HepG2 (cell line): ENCODE data around the gene OR2A5. TPM values are rescaled to one million over a fixed set of nuclear protein-coding genes. Genes with fewer than 3 reads are reported as not detected.
A peak's percentile ranks its signal among the peaks of the same experiment; 100 is the strongest.
"Not testable (repeated sequence)": the region's sequence is repeated elsewhere in the genome, so short reads cannot be mapped to it uniquely, and the experiment has no call there.

Source experiments
- ATAC-seq: fragments of 200-7000 bp; cut with Tn5 transposase; 3 replicates; pipeline ENCODE4 v1.9.1; 2020; ENCODE audit warnings: mild to moderate bottlenecking, moderate library complexity
- BruUV-seq: library from RNA; stranded (reverse); fragments of 400-500 nt; replicated peaks from 2 replicates; lab custom pipeline; 2021; lab: Mats Ljungman, UMichigan
- CTCF ChIA-PET: fragments of 300-600 bp; formaldehyde crosslinking; extraction: SDS; loops from one replicate; lab custom pipeline; 2021; ENCODE audit warnings: low total read pairs, inconsistent platforms, low intra/inter-chr PET ratio; lab: Yijun Ruan, JAX
- POLR2A ChIA-PET: fragments of 350-600 bp; sonication (Branson Sonifier 250); formaldehyde crosslinking; loops from one replicate; lab custom pipeline; 2020; ENCODE audit warnings: antibody characterized with exemption, inconsistent platforms; lab: Yijun Ruan, JAX
- DNase-seq: peaks from one replicate; pipeline ENCODE4 v3.0.0-alpha.2; 2015; ENCODE audit warnings: low spot score
- FAIRE-seq: peaks from 3 replicates; lab custom pipeline; 2011; peaks lifted over from hg19 to GRCh38; lab: Jason Lieb, UNC
- H2AFZ ChIP-seq: one replicate; pipeline ENCODE4 v1.6.1; 2011; ENCODE audit warnings: low read length, inconsistent platforms
- H3K27ac ChIP-seq: fragments of 300-600 bp; 3 replicates; pipeline ENCODE4 v1.8.0; 2011; ENCODE audit warnings: mixed run types, mild to moderate bottlenecking, mixed read lengths, low read length, inconsistent platforms; ENCODE audit not compliant: insufficient read depth; ENCODE audit errors: extremely low read length
- H3K27me3 ChIP-seq, 2 experiments: fragments of 200-600 bp in 1 of 2; 2 replicates in 1 of 2; 3 replicates in 1 of 2; pipeline versions ENCODE4 v1.6.0 to v1.8.0; 2011; ENCODE audit warnings: low read length in 2 of 2, mild to moderate bottlenecking in 2 of 2, moderate library complexity in 2 of 2, inconsistent platforms in 1 of 2; ENCODE audit not compliant: insufficient read depth in 2 of 2, control insufficient read depth in 1 of 2
- H3K36me3 ChIP-seq, 2 experiments: fragments of 200-600 bp in 1 of 2; replicated peaks in 1 of 2; 2 replicates in 1 of 2; 3 replicates in 1 of 2; pipeline versions ENCODE4 v1.5.1 to v1.8.0; 2011; ENCODE audit warnings: low read length in 2 of 2, inconsistent platforms in 1 of 2; ENCODE audit not compliant: insufficient read depth in 2 of 2, control insufficient read depth in 1 of 2
- H3K4me1 ChIP-seq: 2 replicates; pipeline ENCODE4 v1.5.1; 2012; ENCODE audit warnings: low read length, inconsistent platforms; ENCODE audit not compliant: insufficient read depth
- H3K4me2 ChIP-seq: 2 replicates; pipeline ENCODE4 v1.6.0; 2011; ENCODE audit warnings: low read depth, low read length, inconsistent platforms
- H3K4me3 ChIP-seq, 3 experiments: fragments of 200-600 bp in 1 of 3; sonication (generic), shearing (Covaris generic) in 1 of 3; replicated peaks in 1 of 3; 2 replicates each; pipeline ENCODE4 v1.5.1; 2011 to 2016; ENCODE audit warnings: low read length in 3 of 3, inconsistent platforms in 2 of 3, low read depth in 2 of 3, mild to moderate bottlenecking in 2 of 3, control low read depth in 1 of 3, mixed read lengths in 1 of 3; ENCODE audit not compliant: insufficient read depth in 1 of 3
- H3K79me2 ChIP-seq: one replicate; pipeline ENCODE4 v1.6.1; 2011; ENCODE audit warnings: low read length, inconsistent platforms; ENCODE audit not compliant: insufficient read depth
- H3K9ac ChIP-seq: 2 replicates; pipeline ENCODE4 v1.6.0; 2011; ENCODE audit warnings: mild to moderate bottlenecking, low read depth, low read length, inconsistent platforms; ENCODE audit not compliant: insufficient read depth
- H3K9me3 ChIP-seq: 2 replicates; pipeline ENCODE4 v1.5.1; 2012; ENCODE audit warnings: mild to moderate bottlenecking, low read length
- H4K20me1 ChIP-seq: 2 replicates; pipeline ENCODE4 v1.6.0; 2011; ENCODE audit warnings: inconsistent platforms, mild to moderate bottlenecking, low read length, moderate library complexity; ENCODE audit not compliant: insufficient read depth
- ARNTL ChIP-seq: sonication (generic); formaldehyde crosslinking; IDR thresholded peaks from 2 replicates; pipeline ENCODE4 v1.4.0; 2020; ENCODE audit warnings: mild to moderate bottlenecking, missing genetic modification reagents
- FOSL2 ChIP-seq: sonication (generic); formaldehyde crosslinking; IDR thresholded peaks from 2 replicates; pipeline ENCODE4 v1.4.0; 2020; ENCODE audit warnings: missing genetic modification reagents
- MIER3 ChIP-seq: IDR thresholded peaks from 2 replicates; pipeline ENCODE4 v1.6.1; 2016; ENCODE audit warnings: missing compliant biosample characterization, borderline replicate concordance
- NR2F1 ChIP-seq, 2 experiments: fragments of 450-650 bp in 1 of 2; formaldehyde crosslinking in 1 of 2; IDR thresholded peaks; 2 replicates each; pipeline versions ENCODE4 v1.5.0 to v1.6.1; 2016 to 2020; ENCODE audit warnings: mild to moderate bottlenecking in 1 of 2, missing compliant biosample characterization in 1 of 2, missing genetic modification reagents in 1 of 2, moderate library complexity in 1 of 2
- SALL1 ChIP-seq: sonication (generic); formaldehyde crosslinking; IDR thresholded peaks from 2 replicates; pipeline ENCODE4 v1.8.0; 2022; ENCODE audit warnings: mild to moderate bottlenecking, missing genetic modification reagents
- THAP7 ChIP-seq: sonication (generic); formaldehyde crosslinking; IDR thresholded peaks from 2 replicates; pipeline ENCODE4 v1.8.1; 2023; ENCODE audit warnings: mild to moderate bottlenecking, missing genetic modification reagents
- TRIM22 ChIP-seq: fragments of 450-650 bp; IDR thresholded peaks from 2 replicates; pipeline ENCODE4 v1.6.1; 2017
- whole genome bisulfite sequencing: methylation state at CpG from one replicate; pipeline ENCODE4 v1.1.6; 2017; ENCODE audit warnings: low lambda C conversion rate; 5-methylcytosine and 5-hydroxymethylcytosine counted together
- in situ Hi-C: cut with HindIII; loops from 2 replicates; pipeline ENCODE4 v1.10.0; 2017; ENCODE audit warnings: low pct_unique_long_range_greater_than_20kb; ENCODE audit not compliant: extremely low pct_ligation_motif_present
- intact Hi-C: fragments of 100-400 bp; cut with micrococcal nuclease; formaldehyde crosslinking; loops from one replicate; pipeline ENCODE4 v1.10.0; 2022; ENCODE audit not compliant: unreplicated experiment
- polyA plus RNA-seq, 8 experiments: library from polyadenylated mRNA; depleted of rRNA in 3 of 8; stranded (reverse) in 7 of 8; unstranded in 1 of 8; fragments of >200 nt; fragmentation: Illumina TruSeq in 4 of 8; extraction: Trizol in 4 of 8; gene quantifications; 2 replicates each; pipeline versions ENCODE4 v1.2.1 to v1.2.3, GENCODE V29; 2011 to 2016; ENCODE audit warnings: low read depth in 4 of 8, missing spikeins in 1 of 8, mixed read lengths in 1 of 8; ENCODE audit not compliant: insufficient read depth in 1 of 8
- total RNA-seq, 5 experiments: library from RNA; depleted of rRNA; stranded (reverse); fragments of >200 nt; fragmentation: Illumina TruSeq; extraction: Trizol; gene quantifications; 2 replicates each; pipeline ENCODE4 v1.2.3, GENCODE V29; 2016; ENCODE audit warnings: low read depth in 1 of 5

The OR2A5 gene
- total and polyA plus RNA-seq, 2 of the 13 experiments (the other 11 are each of a cell fraction or from before 2014, with no cell fraction given) = not detected

GRCh38 chr7:144050093-144050492 is 1.3 kb downstream of the OR2A5 start (continued):
- no peak for TF ChIP-seq ARNTL (CRISPR knock-in tag)
- TF ChIP-seq SALL1 (CRISPR knock-in tag) = no peak
- no peak for TF ChIP-seq NR2F1 (CRISPR knock-in tag; IDR thresholded peaks at IDR 0.05)
- TF ChIP-seq THAP7 (CRISPR knock-in tag) = no peak
- TF ChIP-seq MIER3 (CRISPR knock-in tag) = no peak
- TF ChIP-seq, all 625 proteins: peak for 0

GRCh38 chr7:144050884-144051283 is 2.1 kb downstream of the OR2A5 start:
- POLR2A ChIA-PET, CTCF ChIA-PET, H3K4me1 ChIP-seq, BruUV-seq, ATAC-seq, H3K79me2 ChIP-seq, H3K4me2 ChIP-seq, FAIRE-seq, intact Hi-C loops, H2AFZ ChIP-seq, H3K9ac ChIP-seq, in situ Hi-C loops, H3K9me3 ChIP-seq, H3K4me3 ChIP-seq, H4K20me1 ChIP-seq, H3K27ac ChIP-seq, DNase-seq, H3K36me3 ChIP-seq, H3K27me3 ChIP-seq: not testable (repeated sequence)
- WGBS = 24% methylated on average over 8 of the region's 8 CpGs

- H3K4me3 ChIP-seq = no peak overlapping the region
- no peaks in the 10 kb centered on the region for H3K4me1 ChIP-seq
- H3K4me2 ChIP-seq = no peak overlapping the region
- no peak overlapping the region for H3K9ac ChIP-seq
- no peaks in the 10 kb centered on the region for H3K36me3 ChIP-seq
- no TSS peak for BruUV-seq
- no peak overlapping the region for H2AFZ ChIP-seq
- intact Hi-C loops = no loop called here
- peak; percentile 65; the same call in 2 of the 3 replicates for ATAC-seq
- CTCF ChIA-PET = no interaction called here
- no peaks in the 10 kb centered on the region for H3K9me3 ChIP-seq
- DNase-seq = peak; percentile 10
- peak; percentile 57 for TF ChIP-seq FOSL2 (CRISPR knock-in tag)
- TF ChIP-seq TRIM22 = no peak
- 3% methylated on average over 3 of the region's 3 CpGs for WGBS
- in situ Hi-C loops = no loop called here
- no peak for FAIRE-seq
- no peak overlapping the region for H3K27ac ChIP-seq
- no peaks in the 10 kb centered on the region for H4K20me1 ChIP-seq
- no peaks in the 10 kb centered on the region for H3K79me2 ChIP-seq
- POLR2A ChIA-PET = no interaction called here
- peaks cover 0 to 3% of the 10 kb centered on the region in 2 experiments; a peak in 1 of 5 replicates for H3K27me3 ChIP-seq
Observed at GRCh38 chr7:144057954-144058353, 9.2 kb downstream of the OR2A5 start.
